ENCODE data around the gene GGT1. TPM values are rescaled to one million over a fixed set of nuclear protein-coding genes. Genes with fewer than 3 reads are reported as not detected.

The GGT1 gene
- total RNA-seq: 5.4 and 6.5 TPM in 2 replicates

GRCh38 chr22:24602847-24603769, at the start of gene GGT1:
GGT1 (plus strand) TSS chr22:24603193; CDS start chr22:24611082, 7,889 bp downstream.

GRCh38 chr22:24554313-24555164, 48.5 kb upstream of the GGT1 start, which contains the start of gene GUCD1:
GUCD1 (minus strand) TSS chr22:24555138; CDS start chr22:24554991, 147 bp downstream.

DNA sequence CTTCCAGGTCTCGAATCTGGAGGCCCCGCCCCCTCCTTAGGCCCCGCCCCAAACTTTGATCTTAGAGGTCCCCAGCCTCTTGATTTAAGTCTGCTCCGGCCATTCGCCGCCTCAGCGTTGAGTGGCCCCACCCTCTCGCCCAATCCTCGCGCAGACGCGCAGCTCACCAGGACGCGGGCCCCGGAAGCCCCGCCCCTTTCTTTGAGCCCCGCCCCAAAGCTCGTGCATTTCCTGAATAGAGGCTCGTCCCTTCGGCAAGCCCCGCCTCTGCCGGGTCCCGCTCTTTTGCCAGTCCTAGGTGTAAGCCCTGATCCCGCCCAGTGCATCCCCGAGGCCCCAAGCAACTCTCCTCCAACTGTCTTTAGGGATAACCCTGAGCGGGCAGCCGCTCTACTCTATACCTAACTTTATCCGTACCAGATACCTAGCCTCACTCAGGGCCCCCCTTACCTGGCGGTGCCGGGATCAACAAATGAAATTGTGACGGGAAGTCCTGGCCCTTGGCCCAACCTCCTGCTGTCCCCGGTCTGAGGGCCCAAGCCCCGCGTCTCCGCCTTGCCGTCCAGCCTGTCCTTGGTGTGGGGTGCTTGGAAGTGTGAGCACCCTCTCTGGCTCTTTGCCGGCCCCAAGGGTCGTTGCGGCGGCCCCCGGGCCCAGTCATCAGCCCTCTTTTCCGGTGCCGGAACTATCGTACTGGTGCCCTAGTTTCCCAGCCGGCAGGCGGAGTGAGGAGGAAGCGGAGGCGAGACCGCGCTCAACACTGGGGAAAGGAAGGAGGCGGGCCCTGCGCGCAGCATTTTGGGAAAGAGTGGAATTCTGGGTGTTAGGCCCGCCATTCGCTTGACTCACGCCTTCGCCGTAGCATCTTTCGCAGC, 47.6 kb upstream of the GGT1 start, which contains the start of gene SNRPD3:
TSS of gene SNRPD3 (plus strand) at position 835 of the 875 bp plus-strand sequence. CDS start 1,676 bp downstream, outside the sequence.

GRCh38 chr22:24592851-24593558, 10.0 kb upstream of the GGT1 start, which contains the start of gene LRRC75B:
LRRC75B (minus strand) TSS chr22:24593073; CDS start chr22:24593039, 34 bp downstream.

Other genes with a start within 250 kb of the GGT1 start
- gene ADORA2A, start 175.6 kb upstream of the GGT1 start, total RNA-seq: 1.8 and 2.0 TPM in 2 replicates
- gene UPB1, start 107.9 kb upstream of the GGT1 start, total RNA-seq: 0.09 and 0.30 TPM in 2 replicates
- 121 and 138 TPM in 2 replicates for gene GUCD1, start 48.1 kb upstream of the GGT1 start, total RNA-seq
- 137 and 160 TPM in 2 replicates for gene SNRPD3, start 47.2 kb upstream of the GGT1 start, total RNA-seq
- 5.6 and 7.1 TPM in 2 replicates for gene LRRC75B, start 10.1 kb upstream of the GGT1 start, total RNA-seq
- gene PIWIL3, start 171.5 kb downstream of the GGT1 start, total RNA-seq: not detected in 2 replicates
- gene SGSM1, start 203.0 kb downstream of the GGT1 start, total RNA-seq: not detected in 2 replicates